ENCODE measurements around the gene BEST3.

Gene BEST3

GRCh38 chr12:69732088-69732487, 33.0 kb upstream of the BEST3 start:
- H3K4me3 ChIP-seq (ENCODE audit: low read depth, low read length), result no peak overlapping the region
- TF ChIP-seq POLR2A (IDR thresholded peaks at IDR 0.05; ENCODE audit: extremely low read depth, insufficient read length) (no peak), MYC (IDR thresholded peaks at IDR 0.05; ENCODE audit: low read depth, low read length) (no peak)
- TF ChIP-seq, protein P1, sequence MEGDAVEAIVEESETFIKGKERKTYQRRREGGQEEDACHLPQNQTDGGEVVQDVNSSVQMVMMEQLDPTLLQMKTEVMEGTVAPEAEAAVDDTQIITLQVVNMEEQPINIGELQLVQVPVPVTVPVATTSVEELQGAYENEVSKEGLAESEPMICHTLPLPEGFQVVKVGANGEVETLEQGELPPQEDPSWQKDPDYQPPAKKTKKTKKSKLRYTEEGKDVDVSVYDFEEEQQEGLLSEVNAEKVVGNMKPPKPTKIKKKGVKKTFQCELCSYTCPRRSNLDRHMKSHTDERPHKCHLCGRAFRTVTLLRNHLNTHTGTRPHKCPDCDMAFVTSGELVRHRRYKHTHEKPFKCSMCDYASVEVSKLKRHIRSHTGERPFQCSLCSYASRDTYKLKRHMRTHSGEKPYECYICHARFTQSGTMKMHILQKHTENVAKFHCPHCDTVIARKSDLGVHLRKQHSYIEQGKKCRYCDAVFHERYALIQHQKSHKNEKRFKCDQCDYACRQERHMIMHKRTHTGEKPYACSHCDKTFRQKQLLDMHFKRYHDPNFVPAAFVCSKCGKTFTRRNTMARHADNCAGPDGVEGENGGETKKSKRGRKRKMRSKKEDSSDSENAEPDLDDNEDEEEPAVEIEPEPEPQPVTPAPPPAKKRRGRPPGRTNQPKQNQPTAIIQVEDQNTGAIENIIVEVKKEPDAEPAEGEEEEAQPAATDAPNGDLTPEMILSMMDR (IDR thresholded peaks at IDR 0.05; ENCODE audit: low read depth, low read length), result no peak
- TF ChIP-seq, protein P2, sequence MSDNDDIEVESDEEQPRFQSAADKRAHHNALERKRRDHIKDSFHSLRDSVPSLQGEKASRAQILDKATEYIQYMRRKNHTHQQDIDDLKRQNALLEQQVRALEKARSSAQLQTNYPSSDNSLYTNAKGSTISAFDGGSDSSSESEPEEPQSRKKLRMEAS (IDR thresholded peaks at IDR 0.05; ENCODE audit: low read depth, low read length), result no peak
- DNase-seq (ENCODE audit: low read depth), result no peak

GRCh38 chr12:69726922-69727321, 27.8 kb upstream of the BEST3 start:
- H3K4me3 ChIP-seq (ENCODE audit: low read depth, low read length), result no peak overlapping the region
- no peak for DNase-seq (ENCODE audit: low read depth)
- TF ChIP-seq, protein P2 (IDR thresholded peaks at IDR 0.05; ENCODE audit: low read depth, low read length), result no peak
- TF ChIP-seq MYC (IDR thresholded peaks at IDR 0.05; ENCODE audit: low read depth, low read length), result no peak

- DNase-seq (ENCODE audit: low read depth), result no peak
Observed at GRCh38 chr12:69720750-69721149, 21.6 kb upstream of the BEST3 start.

GRCh38 chr12:69719336-69720316, 20.5 kb upstream of the BEST3 start:
- TF ChIP-seq, protein P1 (IDR thresholded peaks at IDR 0.05; ENCODE audit: low read depth, low read length), result no peak
- TF ChIP-seq MYC (IDR thresholded peaks at IDR 0.05; ENCODE audit: low read depth, low read length), result no peak
- TF ChIP-seq, protein P2 (IDR thresholded peaks at IDR 0.05; ENCODE audit: low read depth, low read length), result no peak
- TF ChIP-seq POLR2A (IDR thresholded peaks at IDR 0.05; ENCODE audit: extremely low read depth, insufficient read length), result no peak
- H3K4me3 ChIP-seq (ENCODE audit: low read depth, low read length), result no peak overlapping the region
- DNase-seq (ENCODE audit: low read depth), result no peak

More at GRCh38 chr12:69720750-69721149, 21.6 kb upstream of the BEST3 start:
- H3K4me3 ChIP-seq (ENCODE audit: low read depth, low read length), result no peak overlapping the region
- TF ChIP-seq, protein P1 (IDR thresholded peaks at IDR 0.05; ENCODE audit: low read depth, low read length), result no peak
- TF ChIP-seq, protein P2 (IDR thresholded peaks at IDR 0.05; ENCODE audit: low read depth, low read length), result no peak
- TF ChIP-seq POLR2A (IDR thresholded peaks at IDR 0.05; ENCODE audit: extremely low read depth, insufficient read length) (no peak), MYC (IDR thresholded peaks at IDR 0.05; ENCODE audit: low read depth, low read length) (no peak)

- H3K4me3 ChIP-seq (ENCODE audit: low read depth, low read length), result no peak overlapping the region
- TF ChIP-seq, protein P1 (IDR thresholded peaks at IDR 0.05; ENCODE audit: low read depth, low read length), result no peak
- TF ChIP-seq POLR2A (IDR thresholded peaks at IDR 0.05; ENCODE audit: extremely low read depth, insufficient read length), result no peak
- TF ChIP-seq MYC (IDR thresholded peaks at IDR 0.05; ENCODE audit: low read depth, low read length), result no peak
- TF ChIP-seq, protein P2 (IDR thresholded peaks at IDR 0.05; ENCODE audit: low read depth, low read length), result no peak
- no peak for DNase-seq (ENCODE audit: low read depth)
Observed at GRCh38 chr12:69714542-69714941, 15.4 kb upstream of the BEST3 start.

GRCh38 chr12:69712826-69713225, 13.7 kb upstream of the BEST3 start:
- DNase-seq (ENCODE audit: low read depth), result no peak
- H3K4me3 ChIP-seq (ENCODE audit: low read depth, low read length), result no peak overlapping the region
- TF ChIP-seq, protein P1 (IDR thresholded peaks at IDR 0.05; ENCODE audit: low read depth, low read length), result no peak
- TF ChIP-seq, protein P2 (IDR thresholded peaks at IDR 0.05; ENCODE audit: low read depth, low read length), result no peak
- TF ChIP-seq MYC (IDR thresholded peaks at IDR 0.05; ENCODE audit: low read depth, low read length) (no peak), POLR2A (IDR thresholded peaks at IDR 0.05; ENCODE audit: extremely low read depth, insufficient read length) (no peak)
